K562 (cell line): ENCODE data around the gene NRP1. TPM values are rescaled to one million over a fixed set of nuclear protein-coding genes. Genes with fewer than 3 reads are reported as not detected.

Experiments used
- ATAC-seq: fragments of 200-7000 bp; cut with Tn5 transposase; 3 replicates; pipeline ENCODE4 v1.9.1; 2020; ENCODE audit warnings: moderate library complexity
- BruUV-seq: library from RNA; stranded (reverse); fragments of 400-500 nt; replicated peaks from 2 replicates; lab custom pipeline; 2021; lab: Mats Ljungman, UMichigan
- CTCF ChIA-PET: fragments of 300-600 bp; formaldehyde crosslinking; extraction: SDS; loops from one replicate; lab custom pipeline; 2021; ENCODE audit warnings: low intra/inter-chr PET ratio; lab: Yijun Ruan, JAX
- POLR2A ChIA-PET: fragments of 300-600, 350-650 bp; sonication (Branson Sonifier 250); formaldehyde crosslinking; extraction: SDS; loops from one replicate; lab custom pipeline; 2021; ENCODE audit warnings: antibody characterized with exemption, inconsistent platforms; lab: Yijun Ruan, JAX
- DNase-seq, 4 experiments: peaks; one replicate each; pipeline versions ENCODE4 v3.0.0 to v3.0.0-alpha.2; 2011 to 2018; ENCODE audit warnings: low spot score in 3 of 4, mixed read lengths in 3 of 4; ENCODE audit errors: extremely low read depth in 1 of 4
- FAIRE-seq: peaks from 2 replicates; lab custom pipeline; 2011; peaks lifted over from hg19 to GRCh38; lab: Jason Lieb, UNC
- H2AFZ ChIP-seq: 2 replicates; pipeline ENCODE4 v1.6.0; 2011; ENCODE audit warnings: low read depth, low read length, control low read depth, inconsistent platforms
- H3K27ac ChIP-seq: fragments of 200-600 bp; 3 replicates; pipeline ENCODE4 v1.8.0; 2011; ENCODE audit warnings: low read depth, mild to moderate bottlenecking, control low read depth, inconsistent platforms, low read length, moderate library complexity, mixed read lengths; ENCODE audit errors: extremely low read depth
- H3K27me3 ChIP-seq, 2 experiments: fragments of 300-600 bp in 1 of 2; 2 replicates in 1 of 2; 3 replicates in 1 of 2; pipeline versions ENCODE4 v1.6.0 to v1.8.0; 2011; ENCODE audit warnings: inconsistent platforms in 2 of 2, low read length in 2 of 2, mild to moderate bottlenecking in 1 of 2, mixed read lengths in 1 of 2, moderate library complexity in 1 of 2; ENCODE audit not compliant: control insufficient read depth in 2 of 2, insufficient read depth in 2 of 2
- H3K36me3 ChIP-seq: fragments of 300-600 bp; 3 replicates; pipeline ENCODE4 v1.8.0; 2011; ENCODE audit warnings: mild to moderate bottlenecking, low read length, inconsistent platforms; ENCODE audit not compliant: control insufficient read depth, insufficient read depth
- H3K4me1 ChIP-seq, 2 experiments: fragments of 200-600 bp in 1 of 2; replicated peaks in 1 of 2; 2 replicates in 1 of 2; 3 replicates in 1 of 2; pipeline versions ENCODE4 v1.5.1 to v1.8.0; 2011; ENCODE audit warnings: inconsistent platforms in 2 of 2, low read length in 2 of 2, mild to moderate bottlenecking in 1 of 2, mixed read lengths in 1 of 2, moderate library complexity in 1 of 2; ENCODE audit not compliant: control insufficient read depth in 2 of 2, insufficient read depth in 2 of 2
- H3K4me2 ChIP-seq: 2 replicates; pipeline ENCODE4 v1.6.1; 2011; ENCODE audit warnings: low read length, control low read depth, inconsistent platforms, mixed read lengths; ENCODE audit not compliant: insufficient read depth
- H3K4me3 ChIP-seq: fragments of 200-600 bp; sonication (generic), shearing (Covaris generic); 2 replicates; pipeline ENCODE4 v1.5.1; 2016; ENCODE audit warnings: control low read depth, inconsistent platforms
- H3K79me2 ChIP-seq: fragments of 200-600 bp; 3 replicates; pipeline ENCODE4 v1.8.0; 2011; ENCODE audit warnings: low read length, inconsistent platforms; ENCODE audit not compliant: control insufficient read depth, insufficient read depth
- H3K9ac ChIP-seq, 2 experiments: 2 replicates each; pipeline versions ENCODE4 v1.6.0 to v1.6.1; 2011; ENCODE audit warnings: low read depth in 2 of 2, low read length in 2 of 2, control low read depth in 1 of 2, inconsistent platforms in 1 of 2, mild to moderate bottlenecking in 1 of 2, mixed read lengths in 1 of 2; ENCODE audit not compliant: insufficient read depth in 1 of 2
- H3K9me1 ChIP-seq: one replicate; pipeline ENCODE4 v1.6.0; 2011; ENCODE audit warnings: inconsistent platforms, mild to moderate bottlenecking, low read length, moderate library complexity; ENCODE audit not compliant: control insufficient read depth, insufficient read depth
- H3K9me3 ChIP-seq: replicated peaks from 2 replicates; pipeline ENCODE4 v1.5.1; 2011; ENCODE audit warnings: low read depth, low read length, inconsistent platforms; ENCODE audit not compliant: control insufficient read depth, insufficient read depth
- H4K20me1 ChIP-seq: replicated peaks from 2 replicates; pipeline ENCODE4 v1.6.1; 2011; ENCODE audit warnings: low read length, inconsistent platforms, mixed read lengths; ENCODE audit not compliant: control insufficient read depth, insufficient read depth
- CBFA2T2 ChIP-seq: fragments of 450-650 bp; conservative IDR thresholded peaks from 2 replicates; pipeline ENCODE4 v1.6.1; 2017; ENCODE audit warnings: mild to moderate bottlenecking
- CBFB ChIP-seq: sonication (generic); formaldehyde crosslinking; IDR thresholded peaks from 2 replicates; pipeline ENCODE4 v1.4.0; 2020; ENCODE audit warnings: mild to moderate bottlenecking, missing genetic modification reagents
- CEBPB ChIP-seq: fragments of 450-650 bp; IDR thresholded peaks from 2 replicates; pipeline ENCODE4 v1.6.1; 2016; ENCODE audit warnings: missing genetic modification characterization, missing compliant biosample characterization
- FOSL1 ChIP-seq: fragments of 200-800 bp; sonication (Bioruptor generic); conservative IDR thresholded peaks from 2 replicates; pipeline ENCODE4 v1.6.1; 2016; ENCODE audit warnings: missing genetic modification characterization, missing compliant biosample characterization
- KDM5B ChIP-seq: fragments of 200-600 bp; sonication (generic); IDR thresholded peaks from 2 replicates; pipeline ENCODE4 v1.6.1; 2012; ENCODE audit warnings: low read depth, mild to moderate bottlenecking, moderate library complexity, low read length, control low read depth, inconsistent platforms; ENCODE audit not compliant: insufficient replicate concordance
- NCOA4 ChIP-seq: fragments of 450-650 bp; IDR thresholded peaks from 2 replicates; pipeline ENCODE4 v1.6.1; 2018; ENCODE audit warnings: mild to moderate bottlenecking; ENCODE audit not compliant: partially characterized antibody
- NFATC3 ChIP-seq: fragments of 450-650 bp; IDR thresholded peaks from 2 replicates; pipeline ENCODE4 v1.6.1; 2017; ENCODE audit warnings: mild to moderate bottlenecking
- SRSF3 ChIP-seq: fragments of 200-400 bp; formaldehyde crosslinking; IDR thresholded peaks from 2 replicates; pipeline ENCODE4 v1.6.1; 2016; ENCODE audit warnings: mild to moderate bottlenecking, low read length, moderate library complexity; ENCODE audit not compliant: insufficient read depth
- ZNF184 ChIP-seq: sonication (generic); formaldehyde crosslinking; IDR thresholded peaks from 2 replicates; pipeline ENCODE4 v1.5.0; 2020; ENCODE audit warnings: missing genetic modification reagents
- ZNF445 ChIP-seq: fragments of 250-450 bp; sonication (Bioruptor Pico); IDR thresholded peaks from 2 replicates; pipeline ENCODE4 v1.4.0; 2020; ENCODE audit warnings: low read depth, mild to moderate bottlenecking, moderate library complexity
- ZNF583 ChIP-seq: fragments of 250-450 bp; sonication (Bioruptor Pico); IDR thresholded peaks from 2 replicates; pipeline ENCODE4 v1.4.0; 2020
- ZNF696 ChIP-seq: fragments of 250-450 bp; sonication (Bioruptor Pico); conservative IDR thresholded peaks from 2 replicates; pipeline ENCODE4 v1.4.0; 2020; ENCODE audit warnings: mild to moderate bottlenecking, moderate library complexity
- WGBS: fragments of 100-300 bp; shearing (Covaris generic); methylation state at CpG from one replicate; pipeline ENCODE4 v1.1.6; 2016; ENCODE audit warnings: low coverage, mixed read lengths; ENCODE audit not compliant: insufficient coverage; ENCODE audit errors: missing lambda C conversion rate; 5-methylcytosine and 5-hydroxymethylcytosine counted together
- in situ Hi-C: fragments of 300-500 bp; cut with MboI; formaldehyde crosslinking; loops from 4 replicates; pipeline ENCODE4 v1.15.0; 2018; ENCODE audit warnings: inconsistent platforms, mixed read lengths
- intact Hi-C: fragments of 100-400 bp; cut with micrococcal nuclease; formaldehyde crosslinking; loops from 2 replicates; pipeline ENCODE4 v1.14.2; 2022
- polyA plus RNA-seq, 8 experiments: library from polyadenylated mRNA; depleted of rRNA in 4 of 8; stranded (reverse) in 5 of 8; unstranded in 3 of 8; fragments of >200 nt; fragmentation: Nextera tagmentation in 2 of 8; fragmentation: Illumina TruSeq in 1 of 8; extraction: Ambion mirVana in 2 of 8; extraction: Trizol in 1 of 8; gene quantifications; 2 replicates each; pipeline versions ENCODE4 v1.2.1 to v1.2.3, GENCODE V29; 2011 to 2014; ENCODE audit warnings: inconsistent platforms in 1 of 8, missing spikeins in 1 of 8
- total RNA-seq, 7 experiments: library from RNA; depleted of rRNA in 6 of 7; stranded (reverse); fragments of >200 nt in 6 of 7; fragmentation: Illumina TruSeq in 2 of 7; extraction: Trizol in 2 of 7; gene quantifications; 2 replicates each; pipeline versions ENCODE4 v1.2.1 to v1.2.3, GENCODE V29; 2011 to 2021; ENCODE audit warnings: low replicate concordance in 1 of 7
- TF ChIP-seq, protein P1 (sequence below): fragments of 450-650 bp; formaldehyde crosslinking; IDR thresholded peaks from 2 replicates; pipeline ENCODE4 v1.4.0; 2020; ENCODE audit warnings: mild to moderate bottlenecking, mixed read lengths
- TF ChIP-seq, protein P2 (sequence below): fragments of 200-800 bp; sonication (Bioruptor generic); IDR thresholded peaks from 2 replicates; pipeline ENCODE4 v1.6.1; 2016; ENCODE audit warnings: missing genetic modification characterization, missing compliant biosample characterization
- TF ChIP-seq, protein P3 (sequence below): IDR thresholded peaks from 2 replicates; pipeline ENCODE4 v1.6.1; 2011; ENCODE audit warnings: borderline replicate concordance, low read depth, mild to moderate bottlenecking, moderate library complexity, low read length; ENCODE audit not compliant: insufficient read depth, poor library complexity, severe bottlenecking

Gene NRP1
- total and polyA plus RNA-seq, 9 of the 15 experiments (the other 6 are each of a cell fraction or from before 2014, with no cell fraction given), result 0.01 to 0.38 (median 0.04) TPM; not detected in 5

DNA sequence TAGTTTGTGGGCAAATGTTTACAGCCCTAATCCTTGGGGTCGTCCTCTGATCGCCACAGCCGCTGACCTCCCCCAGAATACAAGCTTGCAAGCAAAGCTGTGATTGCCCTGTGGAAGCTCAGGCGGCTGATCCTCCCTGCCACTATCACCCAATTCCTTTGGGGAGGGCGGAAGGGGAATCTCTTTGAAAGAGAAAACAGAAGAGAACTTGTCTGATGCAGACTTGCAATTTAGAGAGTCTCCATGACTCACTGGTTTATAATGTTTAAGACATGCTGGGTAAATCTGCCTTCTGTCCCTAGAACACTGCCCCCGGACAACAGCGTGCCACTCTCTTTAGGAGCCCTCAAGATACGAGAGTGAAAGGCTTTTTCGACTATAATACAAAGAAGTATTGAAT lies 75.5 kb downstream of the NRP1 start:
- Histone ChIP-seq H3K36me3 (no peaks in the 10 kb centered on the region), H2AFZ (no peak overlapping the region), H3K4me2 (no peak overlapping the region), H3K27ac (no peak overlapping the region), H3K27me3 (peaks cover 0 to 4% of the 10 kb centered on the region in 2 experiments; a peak in 1 of 5 replicates), H3K9me3 (no peaks in the 10 kb centered on the region), H3K4me1 (no peaks in the 10 kb centered on the region), H3K9me1 (no peaks in the 10 kb centered on the region), H3K79me2 (no peaks in the 10 kb centered on the region), H4K20me1 (no peaks in the 10 kb centered on the region), H3K4me3 (no peak overlapping the region), H3K9ac (no peak overlapping the region)
- WGBS, result 1% methylated on average over 7 of the region's 9 CpGs
- ATAC-seq, result no peak
- POLR2A ChIA-PET, result no interaction called here
- CTCF ChIA-PET, result no interaction called here
- no TSS peak for BruUV-seq
- intact Hi-C loops, result no loop called here
- no peak for DNase-seq
- no peak for FAIRE-seq
- in situ Hi-C loops, result no loop called here
- no peak for TF ChIP-seq ZNF445 (CRISPR knock-in tag)
- no peak for TF ChIP-seq FOSL1 (tag)
- no peak for TF ChIP-seq CBFB (CRISPR knock-in tag)
- no peak for TF ChIP-seq NFATC3
- no peak for TF ChIP-seq KDM5B
- TF ChIP-seq ZNF583 (CRISPR knock-in tag), result no peak
- TF ChIP-seq NCOA4, result no peak
- no peak for TF ChIP-seq CBFA2T2
- TF ChIP-seq, protein P1, sequence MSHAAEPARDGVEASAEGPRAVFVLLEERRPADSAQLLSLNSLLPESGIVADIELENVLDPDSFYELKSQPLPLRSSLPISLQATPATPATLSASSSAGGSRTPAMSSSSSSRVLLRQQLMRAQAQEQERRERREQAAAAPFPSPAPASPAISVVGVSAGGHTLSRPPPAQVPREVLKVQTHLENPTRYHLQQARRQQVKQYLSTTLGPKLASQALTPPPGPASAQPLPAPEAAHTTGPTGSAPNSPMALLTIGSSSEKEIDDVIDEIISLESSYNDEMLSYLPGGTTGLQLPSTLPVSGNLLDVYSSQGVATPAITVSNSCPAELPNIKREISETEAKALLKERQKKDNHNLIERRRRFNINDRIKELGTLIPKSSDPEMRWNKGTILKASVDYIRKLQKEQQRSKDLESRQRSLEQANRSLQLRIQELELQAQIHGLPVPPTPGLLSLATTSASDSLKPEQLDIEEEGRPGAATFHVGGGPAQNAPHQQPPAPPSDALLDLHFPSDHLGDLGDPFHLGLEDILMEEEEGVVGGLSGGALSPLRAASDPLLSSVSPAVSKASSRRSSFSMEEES (CRISPR knock-in tag), result no peak
- TF ChIP-seq ZNF696 (CRISPR knock-in tag), result no peak
- no peak for TF ChIP-seq SRSF3
- no peak for TF ChIP-seq CEBPB (tag)
- TF ChIP-seq, protein P2, sequence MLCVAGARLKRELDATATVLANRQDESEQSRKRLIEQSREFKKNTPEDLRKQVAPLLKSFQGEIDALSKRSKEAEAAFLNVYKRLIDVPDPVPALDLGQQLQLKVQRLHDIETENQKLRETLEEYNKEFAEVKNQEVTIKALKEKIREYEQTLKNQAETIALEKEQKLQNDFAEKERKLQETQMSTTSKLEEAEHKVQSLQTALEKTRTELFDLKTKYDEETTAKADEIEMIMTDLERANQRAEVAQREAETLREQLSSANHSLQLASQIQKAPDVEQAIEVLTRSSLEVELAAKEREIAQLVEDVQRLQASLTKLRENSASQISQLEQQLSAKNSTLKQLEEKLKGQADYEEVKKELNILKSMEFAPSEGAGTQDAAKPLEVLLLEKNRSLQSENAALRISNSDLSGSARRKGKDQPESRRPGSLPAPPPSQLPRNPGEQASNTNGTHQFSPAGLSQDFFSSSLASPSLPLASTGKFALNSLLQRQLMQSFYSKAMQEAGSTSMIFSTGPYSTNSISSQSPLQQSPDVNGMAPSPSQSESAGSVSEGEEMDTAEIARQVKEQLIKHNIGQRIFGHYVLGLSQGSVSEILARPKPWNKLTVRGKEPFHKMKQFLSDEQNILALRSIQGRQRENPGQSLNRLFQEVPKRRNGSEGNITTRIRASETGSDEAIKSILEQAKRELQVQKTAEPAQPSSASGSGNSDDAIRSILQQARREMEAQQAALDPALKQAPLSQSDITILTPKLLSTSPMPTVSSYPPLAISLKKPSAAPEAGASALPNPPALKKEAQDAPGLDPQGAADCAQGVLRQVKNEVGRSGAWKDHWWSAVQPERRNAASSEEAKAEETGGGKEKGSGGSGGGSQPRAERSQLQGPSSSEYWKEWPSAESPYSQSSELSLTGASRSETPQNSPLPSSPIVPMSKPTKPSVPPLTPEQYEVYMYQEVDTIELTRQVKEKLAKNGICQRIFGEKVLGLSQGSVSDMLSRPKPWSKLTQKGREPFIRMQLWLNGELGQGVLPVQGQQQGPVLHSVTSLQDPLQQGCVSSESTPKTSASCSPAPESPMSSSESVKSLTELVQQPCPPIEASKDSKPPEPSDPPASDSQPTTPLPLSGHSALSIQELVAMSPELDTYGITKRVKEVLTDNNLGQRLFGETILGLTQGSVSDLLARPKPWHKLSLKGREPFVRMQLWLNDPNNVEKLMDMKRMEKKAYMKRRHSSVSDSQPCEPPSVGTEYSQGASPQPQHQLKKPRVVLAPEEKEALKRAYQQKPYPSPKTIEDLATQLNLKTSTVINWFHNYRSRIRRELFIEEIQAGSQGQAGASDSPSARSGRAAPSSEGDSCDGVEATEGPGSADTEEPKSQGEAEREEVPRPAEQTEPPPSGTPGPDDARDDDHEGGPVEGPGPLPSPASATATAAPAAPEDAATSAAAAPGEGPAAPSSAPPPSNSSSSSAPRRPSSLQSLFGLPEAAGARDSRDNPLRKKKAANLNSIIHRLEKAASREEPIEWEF, result no peak
- TF ChIP-seq, protein P3, sequence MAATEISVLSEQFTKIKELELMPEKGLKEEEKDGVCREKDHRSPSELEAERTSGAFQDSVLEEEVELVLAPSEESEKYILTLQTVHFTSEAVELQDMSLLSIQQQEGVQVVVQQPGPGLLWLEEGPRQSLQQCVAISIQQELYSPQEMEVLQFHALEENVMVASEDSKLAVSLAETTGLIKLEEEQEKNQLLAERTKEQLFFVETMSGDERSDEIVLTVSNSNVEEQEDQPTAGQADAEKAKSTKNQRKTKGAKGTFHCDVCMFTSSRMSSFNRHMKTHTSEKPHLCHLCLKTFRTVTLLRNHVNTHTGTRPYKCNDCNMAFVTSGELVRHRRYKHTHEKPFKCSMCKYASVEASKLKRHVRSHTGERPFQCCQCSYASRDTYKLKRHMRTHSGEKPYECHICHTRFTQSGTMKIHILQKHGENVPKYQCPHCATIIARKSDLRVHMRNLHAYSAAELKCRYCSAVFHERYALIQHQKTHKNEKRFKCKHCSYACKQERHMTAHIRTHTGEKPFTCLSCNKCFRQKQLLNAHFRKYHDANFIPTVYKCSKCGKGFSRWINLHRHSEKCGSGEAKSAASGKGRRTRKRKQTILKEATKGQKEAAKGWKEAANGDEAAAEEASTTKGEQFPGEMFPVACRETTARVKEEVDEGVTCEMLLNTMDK, result no peak
- no peak for TF ChIP-seq ZNF184
